HG02970 (cell line): ENCODE results near the gene PHLDB3.
"Not testable (repeated sequence)": the region's sequence is repeated elsewhere in the genome, so short reads cannot be mapped to it uniquely, and the experiment has no call there.

Source experiments
- ATAC-seq: cut with Tn5 transposase; IDR thresholded peaks from one replicate; pipeline ENCODE4 v1.9.1; 2021; ENCODE audit warnings: mild to moderate bottlenecking, moderate library complexity, moderate number of reproducible peaks; ENCODE audit not compliant: unreplicated experiment, low FRiP score

PHLDB3 gene

GRCh38 chr19:43527860-43528622 lies 23.5 kb upstream of the PHLDB3 start:
- ATAC-seq: no peak

DNA sequence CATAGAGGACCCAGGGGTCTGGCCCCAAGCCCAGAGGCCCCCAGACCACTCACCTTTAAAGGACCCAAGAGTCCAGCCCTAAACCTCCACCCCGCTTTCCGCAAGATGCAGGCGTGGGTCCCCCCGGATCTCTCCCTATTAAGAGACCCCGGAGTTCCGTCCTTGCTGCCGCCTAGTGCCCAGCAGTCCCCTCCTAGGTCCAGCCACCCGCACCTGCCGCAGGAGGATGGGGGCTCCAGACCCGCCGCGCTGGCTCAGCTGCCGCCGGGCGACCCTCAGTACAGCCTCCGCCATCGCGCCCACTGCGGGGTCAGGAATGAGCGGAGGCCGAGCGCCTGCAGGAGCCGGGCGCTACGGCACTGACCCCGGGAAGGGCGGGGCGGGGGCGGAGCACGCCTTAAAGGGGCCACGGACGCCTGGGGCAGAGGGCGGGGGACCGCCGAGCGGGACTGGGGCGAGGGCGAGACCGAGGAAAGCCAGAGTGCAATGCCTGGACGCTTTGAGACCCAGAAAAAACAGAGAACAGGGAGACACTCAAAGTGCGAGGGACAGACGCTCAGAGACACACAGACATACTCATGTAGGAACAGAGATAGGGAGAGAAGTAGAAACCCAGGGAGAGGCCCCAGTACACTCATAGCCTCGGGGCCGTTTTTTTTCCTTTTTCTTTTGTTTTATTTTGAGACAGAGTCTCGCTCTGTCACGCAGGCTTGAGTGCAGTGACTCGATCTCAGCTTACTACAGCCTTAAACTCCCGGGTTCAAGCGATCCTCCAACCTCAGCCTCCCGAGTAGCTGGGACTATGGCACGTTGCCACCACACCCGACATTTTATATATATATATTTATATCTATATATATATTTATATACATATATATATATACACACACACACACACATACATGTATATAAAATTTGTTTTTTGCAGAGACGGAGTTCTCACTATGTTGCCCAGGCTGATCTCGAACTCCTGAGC lies 22.6 kb upstream of the PHLDB3 start, which contains the start of gene ETHE1:
ETHE1 (minus strand) TSS at position 318 of the 976 bp plus-strand sequence; CDS start at position 294, 24 bp downstream.
- peak; percentile 55 for ATAC-seq

- ATAC-seq: no peak
Observed at GRCh38 chr19:43525836-43526771, 21.6 kb upstream of the PHLDB3 start.

GRCh38 chr19:43524922-43525835 lies 20.6 kb upstream of the PHLDB3 start:
- no peak for ATAC-seq

DNA sequence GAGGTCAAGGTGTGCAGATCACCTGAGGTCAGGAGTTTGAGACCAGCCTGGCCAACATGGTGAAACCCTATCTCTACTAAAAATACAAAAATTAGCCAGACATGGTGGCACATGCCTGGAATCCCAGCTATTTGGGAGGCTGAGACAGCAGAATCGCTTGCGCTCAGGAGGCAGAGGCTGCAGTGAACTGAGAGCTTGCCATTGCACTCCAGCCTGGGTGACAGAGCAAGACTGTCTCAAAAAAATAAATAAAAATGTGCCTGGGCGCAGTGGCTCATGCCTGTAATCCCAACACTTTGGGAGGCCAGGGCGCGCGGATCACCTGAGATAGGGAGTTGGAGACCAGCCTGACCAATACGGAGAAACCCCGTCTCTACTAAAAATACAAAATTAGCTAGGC lies 19.1 kb upstream of the PHLDB3 start:
- not testable (repeated sequence) for ATAC-seq

DNA sequence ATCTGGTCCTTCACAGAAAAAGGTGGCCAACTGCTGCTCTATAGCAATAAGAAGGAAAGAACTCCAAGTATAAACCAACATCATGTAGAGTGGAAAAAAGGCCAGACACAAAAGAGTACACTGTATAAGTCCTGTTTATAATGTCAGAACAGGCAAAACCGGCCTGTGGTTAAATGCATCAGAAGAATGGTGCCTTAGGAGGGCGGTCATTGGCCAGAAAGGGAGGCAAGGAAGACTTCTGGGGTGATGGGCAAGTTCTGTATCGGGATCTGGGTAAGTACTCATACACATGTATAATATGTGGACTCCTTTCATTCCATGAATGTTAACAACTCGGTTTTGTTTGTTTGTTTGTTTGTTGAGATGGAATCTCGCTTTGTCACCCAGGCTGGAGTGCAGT lies 18.4 kb upstream of the PHLDB3 start:
- ATAC-seq: no peak

GRCh38 chr19:43519436-43520088 lies 15.0 kb upstream of the PHLDB3 start:
- no peak for ATAC-seq

- ATAC-seq: no peak
Observed at GRCh38 chr19:43518051-43518450, 13.5 kb upstream of the PHLDB3 start.

GRCh38 chr19:43512399-43512798 lies 7.9 kb upstream of the PHLDB3 start:
- not testable (repeated sequence) for ATAC-seq

DNA sequence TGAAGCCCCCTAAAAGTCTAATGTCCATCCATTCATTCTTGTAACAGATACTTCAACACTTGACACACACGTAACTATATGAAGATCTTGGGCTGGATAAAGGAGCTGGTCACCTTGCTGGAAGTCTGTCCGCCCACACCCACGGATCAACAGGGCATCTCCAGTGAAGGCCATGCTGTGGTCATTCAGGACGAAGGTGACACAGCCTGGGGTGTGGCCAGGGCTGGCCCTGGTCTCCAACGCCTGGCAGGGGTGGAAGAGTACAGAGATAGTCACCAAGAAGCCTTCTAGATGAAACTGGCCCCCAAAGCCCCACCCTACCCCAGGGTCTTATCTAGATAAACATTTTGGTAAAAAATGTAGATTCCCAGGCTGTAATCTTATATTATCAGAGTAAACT lies 6.8 kb upstream of the PHLDB3 start:
- no peak for ATAC-seq

DNA sequence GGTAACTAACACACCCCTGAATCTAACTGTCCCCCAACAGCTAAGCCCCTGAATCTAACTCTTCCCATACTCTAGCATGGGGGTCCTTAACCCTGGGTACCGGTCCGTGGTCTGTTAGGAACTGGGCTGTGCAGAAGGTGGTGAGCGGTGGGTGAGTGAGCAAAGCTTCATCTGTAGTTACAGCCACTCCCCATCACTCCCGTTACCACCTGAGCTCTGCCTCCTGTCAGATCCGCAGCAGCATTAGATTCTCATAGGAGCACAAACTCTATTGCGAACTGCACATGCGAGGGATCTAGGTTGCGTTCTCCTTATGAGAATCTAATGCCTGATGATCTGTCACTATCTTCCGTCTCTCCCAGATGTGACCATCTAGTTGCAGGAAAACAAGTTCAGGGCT lies 6.2 kb upstream of the PHLDB3 start:
- no peak for ATAC-seq

GRCh38 chr19:43507880-43508279 lies 3.3 kb upstream of the PHLDB3 start:
- ATAC-seq: no peak

- ATAC-seq: no peak
Observed at GRCh38 chr19:43506629-43507028, 2.1 kb upstream of the PHLDB3 start.

GRCh38 chr19:43505941-43506340 lies 1.4 kb upstream of the PHLDB3 start:
- no peak for ATAC-seq

DNA sequence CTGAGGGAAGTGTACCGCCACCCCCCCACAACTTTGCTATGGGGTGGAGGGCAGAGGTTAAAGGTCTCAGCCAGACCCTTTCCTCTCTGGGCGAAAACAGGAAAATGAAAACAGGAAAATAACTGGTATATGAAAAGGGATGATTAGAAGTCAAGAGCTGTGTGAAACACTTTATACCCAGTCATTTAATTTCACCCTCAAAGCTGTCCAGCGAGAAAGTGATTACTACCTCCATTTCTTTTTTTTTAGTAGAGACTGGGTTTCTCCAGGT lies 575 bp upstream of the PHLDB3 start:
- no peak for ATAC-seq

GRCh38 chr19:43503501-43504425 lies 783 bp downstream of the PHLDB3 start:
- peak; percentile 86 for ATAC-seq

GRCh38 chr19:43502419-43502976 lies 2.0 kb downstream of the PHLDB3 start:
- no peak for ATAC-seq
